GM12875 (cell line): ENCODE data around the gene HOXA9.

ENCODE experiments used
- H3K4me3 ChIP-seq: one replicate; pipeline ENCODE4 v1.5.1; 2011; ENCODE audit warnings: low read depth, low read length, control low read depth
- CTCF ChIP-seq: IDR thresholded peaks from 2 replicates; pipeline ENCODE4 v1.5.1; 2011; ENCODE audit warnings: low read depth, mild to moderate bottlenecking, control low read depth, inconsistent platforms, low read length, moderate library complexity, borderline replicate concordance; ENCODE audit not compliant: insufficient read depth

HOXA9 gene

GRCh38 chr7:27194686-27195379 is 29.5 kb upstream of the HOXA9 start:
- TF ChIP-seq CTCF: no peak
- H3K4me3 ChIP-seq: no peak overlapping the region

GRCh38 chr7:27194002-27194352 is 28.6 kb upstream of the HOXA9 start:
- TF ChIP-seq CTCF: no peak
- no peak overlapping the region for H3K4me3 ChIP-seq

GRCh38 chr7:27193335-27194001 is 28.1 kb upstream of the HOXA9 start:
- no peak overlapping the region for H3K4me3 ChIP-seq
- no peak for TF ChIP-seq CTCF

GRCh38 chr7:27192546-27193334 is 27.4 kb upstream of the HOXA9 start:
- TF ChIP-seq CTCF: no peak
- no peak overlapping the region for H3K4me3 ChIP-seq

GRCh38 chr7:27191833-27192545 is 26.7 kb upstream of the HOXA9 start:
- TF ChIP-seq CTCF: no peak
- no peak overlapping the region for H3K4me3 ChIP-seq

- no peak for TF ChIP-seq CTCF
- H3K4me3 ChIP-seq: no peak overlapping the region
Measured at GRCh38 chr7:27191161-27191731, 25.9 kb upstream of the HOXA9 start.
